ENCODE measurements around the gene IRF2BP2. TPM values are rescaled to one million over a fixed set of nuclear protein-coding genes. Genes with fewer than 3 reads are reported as not detected.

The IRF2BP2 gene
- total and polyA plus RNA-seq, 2 donors (not counting 1 experiment from before 2014, with no cell fraction given): 17.8 to 71.8 TPM

GRCh38 chr1:234631721-234632125 lies 21.7 kb upstream of the IRF2BP2 start:
- peak; percentile 69 to 95 for DNase-seq (ENCODE audit: low read depth in 2 of 2)
- H4K20me1 ChIP-seq (ENCODE audit: control insufficient read depth, extremely low read depth, insufficient read depth, low read length): no peaks in the 10 kb centered on the region
- H3K27me3 ChIP-seq (ENCODE audit: control insufficient read depth, insufficient read depth, low read length): no peaks in the 10 kb centered on the region
- H3K27ac ChIP-seq (ENCODE audit: insufficient read depth, low read length): peak overlapping the region; percentile 26
- no peaks in the 10 kb centered on the region for H3K9me3 ChIP-seq (ENCODE audit: control insufficient read depth, insufficient read depth, low read depth, low read length)
- no peak for TF ChIP-seq CTCF (conservative IDR thresholded peaks at IDR 0.05 in 1 of 2, IDR thresholded peaks at IDR 0.05 in 1 of 2; ENCODE audit: low read depth in 1 of 2, low read length in 2 of 2)
- TF ChIP-seq EZH2 (IDR thresholded peaks at IDR 0.05; ENCODE audit: low read length, missing control alignments): no peak
- peak overlapping the region; percentile 62 for H3K4me2 ChIP-seq (ENCODE audit: extremely low read depth, insufficient read depth, low read length)
- H3K9ac ChIP-seq (ENCODE audit: insufficient read depth, low read length): no peak overlapping the region
- peaks cover 10% of the 10 kb centered on the region for H3K4me1 ChIP-seq (ENCODE audit: control insufficient read depth, extremely low read depth, insufficient read depth, low read length)
- H3K4me3 ChIP-seq (replicated peaks in 1 of 4; ENCODE audit: control extremely low read depth in 1 of 4, insufficient read depth in 1 of 4, low read depth in 3 of 4, low read length in 4 of 4): no peak overlapping the region
- no peaks in the 10 kb centered on the region for H3K36me3 ChIP-seq (ENCODE audit: control insufficient read depth, insufficient read depth, low read length)
- H3K79me2 ChIP-seq (ENCODE audit: control insufficient read depth, insufficient read depth, low read length): no peaks in the 10 kb centered on the region
- no peak overlapping the region for H2AFZ ChIP-seq (ENCODE audit: low read length)

GRCh38 chr1:234629026-234629425 lies 19.0 kb upstream of the IRF2BP2 start:
- DNase-seq (ENCODE audit: low read depth in 2 of 2): no peak
- H3K4me2 ChIP-seq (ENCODE audit: extremely low read depth, insufficient read depth, low read length): no peak overlapping the region
- no peak for TF ChIP-seq CTCF (conservative IDR thresholded peaks at IDR 0.05 in 1 of 2, IDR thresholded peaks at IDR 0.05 in 1 of 2; ENCODE audit: low read depth in 1 of 2, low read length in 2 of 2)
- TF ChIP-seq EZH2 (IDR thresholded peaks at IDR 0.05; ENCODE audit: low read length, missing control alignments): no peak
- H3K9ac ChIP-seq (ENCODE audit: insufficient read depth, low read length): no peak overlapping the region
- H3K36me3 ChIP-seq (ENCODE audit: control insufficient read depth, insufficient read depth, low read length): no peaks in the 10 kb centered on the region
- no peak overlapping the region for H3K27ac ChIP-seq (ENCODE audit: insufficient read depth, low read length)
- H3K9me3 ChIP-seq (ENCODE audit: control insufficient read depth, insufficient read depth, low read depth, low read length): no peaks in the 10 kb centered on the region
- no peaks in the 10 kb centered on the region for H4K20me1 ChIP-seq (ENCODE audit: control insufficient read depth, extremely low read depth, insufficient read depth, low read length)
- H3K4me3 ChIP-seq (replicated peaks in 1 of 4; ENCODE audit: control extremely low read depth in 1 of 4, insufficient read depth in 1 of 4, low read depth in 3 of 4, low read length in 4 of 4): no peak overlapping the region
- peaks cover 15% of the 10 kb centered on the region for H3K4me1 ChIP-seq (ENCODE audit: control insufficient read depth, extremely low read depth, insufficient read depth, low read length)
- no peaks in the 10 kb centered on the region for H3K79me2 ChIP-seq (ENCODE audit: control insufficient read depth, insufficient read depth, low read length)
- H3K27me3 ChIP-seq (ENCODE audit: control insufficient read depth, insufficient read depth, low read length): no peaks in the 10 kb centered on the region
- no peak overlapping the region for H2AFZ ChIP-seq (ENCODE audit: low read length)

DNA sequence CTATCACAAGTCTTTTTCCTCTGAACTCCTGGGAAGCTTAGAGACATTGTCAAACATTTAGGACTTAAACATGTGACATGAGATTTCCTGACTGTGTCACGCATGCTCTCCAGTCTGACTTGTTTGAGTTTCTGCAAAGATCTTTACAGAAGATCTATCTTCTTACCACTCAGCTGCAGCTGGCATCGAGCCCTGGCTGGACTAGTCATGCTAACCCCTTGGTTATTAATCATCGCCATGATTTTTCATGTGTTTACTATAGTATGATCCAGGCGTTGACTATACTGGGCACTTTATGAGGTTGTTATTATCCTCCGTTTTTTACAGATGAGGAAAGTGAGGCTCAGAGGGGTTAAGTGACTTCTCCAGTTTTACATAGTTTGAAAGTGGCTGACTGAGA lies 18.1 kb upstream of the IRF2BP2 start:
- TF ChIP-seq EZH2 (IDR thresholded peaks at IDR 0.05; ENCODE audit: low read length, missing control alignments) (no peak), CTCF (conservative IDR thresholded peaks at IDR 0.05 in 1 of 2, IDR thresholded peaks at IDR 0.05 in 1 of 2; ENCODE audit: low read depth in 1 of 2, low read length in 2 of 2) (no peak)
- H3K9me3 ChIP-seq (ENCODE audit: control insufficient read depth, insufficient read depth, low read depth, low read length): no peaks in the 10 kb centered on the region
- no peaks in the 10 kb centered on the region for H3K79me2 ChIP-seq (ENCODE audit: control insufficient read depth, insufficient read depth, low read length)
- no peaks in the 10 kb centered on the region for H3K36me3 ChIP-seq (ENCODE audit: control insufficient read depth, insufficient read depth, low read length)
- no peak overlapping the region for H3K4me3 ChIP-seq (replicated peaks in 1 of 4; ENCODE audit: control extremely low read depth in 1 of 4, insufficient read depth in 1 of 4, low read depth in 3 of 4, low read length in 4 of 4)
- peaks cover 15% of the 10 kb centered on the region for H3K4me1 ChIP-seq (ENCODE audit: control insufficient read depth, extremely low read depth, insufficient read depth, low read length)
- H4K20me1 ChIP-seq (ENCODE audit: control insufficient read depth, extremely low read depth, insufficient read depth, low read length): no peaks in the 10 kb centered on the region
- H3K27me3 ChIP-seq (ENCODE audit: control insufficient read depth, insufficient read depth, low read length): no peaks in the 10 kb centered on the region
- H3K9ac ChIP-seq (ENCODE audit: insufficient read depth, low read length): no peak overlapping the region
- no peak overlapping the region for H2AFZ ChIP-seq (ENCODE audit: low read length)
- DNase-seq (ENCODE audit: low read depth in 2 of 2): peak; percentile 88 to 93
- H3K27ac ChIP-seq (ENCODE audit: insufficient read depth, low read length): peak overlapping the region; percentile 31
- no peak overlapping the region for H3K4me2 ChIP-seq (ENCODE audit: extremely low read depth, insufficient read depth, low read length)
